GM12865 (cell line): ENCODE results near the gene CD200R1.
A peak's percentile ranks its signal among the peaks of the same experiment; 100 is the strongest.

Source experiments
- DNase-seq: peaks from one replicate; pipeline ENCODE4 v3.0.0; 2010; ENCODE audit warnings: low read depth
- H3K4me3 ChIP-seq: 2 replicates; pipeline ENCODE4 v1.5.1; 2011; ENCODE audit warnings: mild to moderate bottlenecking, low read depth, low read length, control low read depth
- TF ChIP-seq, protein P1 (sequence below): IDR thresholded peaks from 2 replicates; pipeline ENCODE4 v1.5.1; 2011; ENCODE audit warnings: low read length, control low read depth, low read depth, inconsistent platforms; ENCODE audit not compliant: insufficient read depth; ENCODE audit errors: missing control alignments

The CD200R1 gene, protein sequence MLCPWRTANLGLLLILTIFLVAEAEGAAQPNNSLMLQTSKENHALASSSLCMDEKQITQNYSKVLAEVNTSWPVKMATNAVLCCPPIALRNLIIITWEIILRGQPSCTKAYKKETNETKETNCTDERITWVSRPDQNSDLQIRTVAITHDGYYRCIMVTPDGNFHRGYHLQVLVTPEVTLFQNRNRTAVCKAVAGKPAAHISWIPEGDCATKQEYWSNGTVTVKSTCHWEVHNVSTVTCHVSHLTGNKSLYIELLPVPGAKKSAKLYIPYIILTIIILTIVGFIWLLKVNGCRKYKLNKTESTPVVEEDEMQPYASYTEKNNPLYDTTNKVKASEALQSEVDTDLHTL

DNA sequence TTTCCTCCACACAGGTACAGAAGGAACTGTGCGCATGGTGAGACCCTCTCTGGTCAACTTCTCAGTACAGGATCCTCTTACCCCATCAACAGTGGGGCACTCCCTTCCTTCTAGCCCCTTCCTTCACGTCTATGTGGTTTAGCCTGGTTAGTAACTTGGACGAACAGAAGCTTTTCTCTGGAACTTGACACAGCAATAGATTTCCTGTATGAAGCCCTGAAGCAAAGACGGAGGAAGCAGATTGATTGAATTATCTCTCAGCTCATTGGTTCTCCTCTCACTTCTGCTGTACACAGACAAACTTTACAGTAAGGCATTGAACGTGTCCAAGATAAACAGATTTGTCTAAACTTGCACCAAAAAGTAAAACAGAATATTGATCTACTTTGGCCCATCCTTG lies at the start of gene CD200R1:
Gene CD200R1, minus strand, starts transcription at position 210 of the 400 bp plus-strand sequence. CDS start 246 bp downstream, outside the sequence.
- TF ChIP-seq, protein P1, sequence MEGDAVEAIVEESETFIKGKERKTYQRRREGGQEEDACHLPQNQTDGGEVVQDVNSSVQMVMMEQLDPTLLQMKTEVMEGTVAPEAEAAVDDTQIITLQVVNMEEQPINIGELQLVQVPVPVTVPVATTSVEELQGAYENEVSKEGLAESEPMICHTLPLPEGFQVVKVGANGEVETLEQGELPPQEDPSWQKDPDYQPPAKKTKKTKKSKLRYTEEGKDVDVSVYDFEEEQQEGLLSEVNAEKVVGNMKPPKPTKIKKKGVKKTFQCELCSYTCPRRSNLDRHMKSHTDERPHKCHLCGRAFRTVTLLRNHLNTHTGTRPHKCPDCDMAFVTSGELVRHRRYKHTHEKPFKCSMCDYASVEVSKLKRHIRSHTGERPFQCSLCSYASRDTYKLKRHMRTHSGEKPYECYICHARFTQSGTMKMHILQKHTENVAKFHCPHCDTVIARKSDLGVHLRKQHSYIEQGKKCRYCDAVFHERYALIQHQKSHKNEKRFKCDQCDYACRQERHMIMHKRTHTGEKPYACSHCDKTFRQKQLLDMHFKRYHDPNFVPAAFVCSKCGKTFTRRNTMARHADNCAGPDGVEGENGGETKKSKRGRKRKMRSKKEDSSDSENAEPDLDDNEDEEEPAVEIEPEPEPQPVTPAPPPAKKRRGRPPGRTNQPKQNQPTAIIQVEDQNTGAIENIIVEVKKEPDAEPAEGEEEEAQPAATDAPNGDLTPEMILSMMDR = no peak
- peak within 1 kb of the TSS; percentile 45 for H3K4me3 ChIP-seq
- DNase-seq = no peak

DNA sequence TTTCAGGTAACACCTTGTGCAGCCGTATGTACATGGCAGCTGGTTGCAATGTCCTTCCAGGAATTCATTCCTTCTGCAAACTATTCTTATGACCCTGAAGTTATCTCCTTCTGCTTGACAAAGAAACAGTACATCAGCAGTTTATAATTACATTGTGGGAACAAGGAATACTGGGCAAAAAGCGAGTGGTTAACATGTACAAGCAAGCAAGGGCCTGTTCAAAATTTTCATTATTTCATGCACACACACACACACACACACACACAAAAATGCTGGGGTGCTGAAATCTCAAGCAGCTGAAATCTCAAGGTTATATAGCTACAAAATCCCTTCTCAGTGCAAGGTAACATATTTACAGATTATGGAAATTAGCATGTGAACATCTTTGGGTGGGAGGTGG lies 46.6 kb upstream of the CD200R1 start:
- DNase-seq = no peak
- TF ChIP-seq, protein P1 = no peak
- no peak overlapping the region for H3K4me3 ChIP-seq

DNA sequence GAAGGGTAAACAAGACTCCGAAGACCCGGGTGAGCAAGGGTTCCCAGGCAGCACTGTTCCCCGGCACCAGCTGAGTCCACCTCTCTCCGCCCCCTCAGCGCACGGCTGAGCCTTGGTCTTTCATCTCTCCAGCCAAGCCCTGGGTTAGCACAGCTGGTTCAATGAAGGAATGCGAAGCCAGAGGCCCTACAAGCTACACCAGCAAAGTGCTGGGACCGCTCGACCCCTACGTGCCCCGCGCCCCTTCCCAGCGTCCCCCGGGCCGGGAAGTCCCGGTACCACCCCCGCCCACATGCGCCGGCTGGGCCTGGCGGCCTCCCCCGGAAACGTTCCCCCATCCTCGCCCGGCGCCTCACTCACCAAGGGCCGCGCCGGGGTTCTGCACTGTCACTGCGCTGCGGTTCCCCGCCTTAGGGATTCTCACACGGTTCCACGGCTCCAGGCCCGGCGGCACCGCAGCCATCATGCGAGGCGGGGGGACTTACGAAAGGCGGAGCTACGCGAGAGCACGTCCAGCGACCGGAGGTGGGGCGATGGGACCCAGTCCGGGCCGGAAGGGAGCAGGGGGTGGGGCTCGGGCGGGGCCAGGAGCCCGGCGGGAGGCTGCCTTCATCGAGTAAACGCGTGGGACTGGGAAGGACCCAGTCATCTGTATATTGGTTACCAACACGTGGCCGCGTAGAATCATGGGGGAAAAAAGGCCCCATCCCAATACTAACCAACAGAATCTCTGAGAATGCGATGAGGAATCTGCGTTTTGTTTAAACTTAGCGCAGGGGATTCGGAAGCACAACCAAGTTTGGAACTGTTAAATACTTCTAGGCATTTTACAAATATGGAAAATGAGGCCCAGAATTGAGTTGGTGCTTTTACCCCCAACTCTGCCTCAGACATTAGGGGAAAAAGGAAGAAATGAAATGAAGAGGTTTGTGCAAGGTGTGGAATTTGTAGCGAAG lies 44.6 kb upstream of the CD200R1 start:
- TF ChIP-seq, protein P1 = no peak
- DNase-seq = peak; percentile 95
- H3K4me3 ChIP-seq = peak overlapping the region; percentile 58

DNA sequence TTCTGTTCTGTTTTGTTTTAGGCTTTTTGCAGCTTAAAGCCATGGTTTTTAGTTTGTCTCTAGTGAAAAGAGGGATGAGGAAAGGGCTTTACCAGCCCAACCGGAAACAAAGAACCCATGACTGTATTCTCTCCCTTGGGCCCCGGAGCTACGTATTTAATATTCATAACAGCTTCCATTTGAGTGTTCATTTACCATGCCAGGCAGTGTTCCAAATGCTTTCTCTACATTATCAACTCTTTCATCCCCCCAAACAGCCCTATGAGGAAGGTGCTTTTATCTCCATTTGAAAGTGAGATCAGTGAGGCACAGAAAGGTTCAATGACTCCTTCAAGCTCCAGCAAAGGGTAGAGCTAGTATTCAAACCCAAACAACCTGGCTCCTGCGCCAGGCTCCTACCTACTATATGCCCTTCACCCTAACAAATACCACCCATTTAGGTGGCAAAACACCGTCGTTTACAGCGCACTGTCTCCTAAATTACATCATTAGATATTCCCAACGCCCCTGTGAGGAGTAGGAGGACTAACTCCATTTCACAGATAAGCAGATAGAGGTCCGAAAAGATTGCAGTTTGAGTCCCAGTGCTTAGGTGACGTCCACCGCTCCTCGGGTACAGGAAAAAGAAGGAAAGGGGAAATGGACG lies 43.8 kb upstream of the CD200R1 start:
- TF ChIP-seq, protein P1 = no peak
- DNase-seq = peak; percentile 27
- H3K4me3 ChIP-seq = peak overlapping the region; percentile 58

DNA sequence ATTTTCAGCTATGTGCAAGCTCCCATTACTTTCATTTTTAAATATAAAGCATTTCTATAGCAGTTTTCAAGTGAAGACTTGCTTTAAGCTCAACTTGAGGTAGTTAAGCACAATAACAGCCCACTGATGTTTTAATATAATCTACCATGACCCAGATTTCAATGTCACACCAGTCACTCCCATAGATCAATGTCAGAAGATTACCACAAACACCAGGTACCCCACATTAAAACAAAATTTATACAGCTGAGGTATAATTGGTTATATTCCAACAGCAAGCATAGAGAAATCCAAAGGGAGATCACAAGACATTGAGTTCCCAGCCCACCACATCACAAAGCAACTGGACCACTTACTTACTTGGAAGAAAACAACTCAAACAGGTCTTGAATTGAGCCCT lies 38.7 kb upstream of the CD200R1 start:
- TF ChIP-seq, protein P1 = no peak
- H3K4me3 ChIP-seq = no peak overlapping the region
- no peak for DNase-seq

DNA sequence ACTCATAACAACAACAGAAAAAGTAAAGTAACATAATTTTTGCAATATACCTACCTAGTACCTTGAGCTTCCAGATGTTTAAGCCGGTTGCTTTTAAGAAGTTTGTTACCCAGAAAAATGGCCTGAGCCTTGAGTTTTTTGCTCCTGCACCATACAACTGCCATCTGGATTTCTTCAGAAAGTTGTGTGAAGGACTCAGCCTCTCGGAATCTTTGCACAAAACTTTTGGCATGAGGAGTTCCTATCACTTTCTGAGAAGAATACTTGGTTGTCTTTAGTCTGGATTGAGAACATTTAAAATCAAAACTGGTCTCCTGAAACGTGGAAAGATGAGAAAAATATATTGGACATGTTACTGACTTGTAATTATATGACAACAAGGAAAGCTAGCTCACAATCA lies 33.2 kb upstream of the CD200R1 start:
- no peak overlapping the region for H3K4me3 ChIP-seq
- TF ChIP-seq, protein P1 = no peak
- DNase-seq = no peak
